Measurements from ENCODE around the gene LAMP1. TPM values are rescaled to one million over a fixed set of nuclear protein-coding genes. Genes with fewer than 3 reads are reported as not detected.

The LAMP1 gene
- total RNA-seq, 3 donors from 2014 or later: 182 to 207 (median 205) TPM

GRCh38 chr13:113327391-113327765 lies 30.3 kb downstream of the LAMP1 start:
- H3K36me3 ChIP-seq (ENCODE audit: low read depth): no peaks in the 10 kb centered on the region
- intact Hi-C loops (cut with DNase I, micrococcal nuclease): no loop called here
- no peaks in the 10 kb centered on the region for H3K9me3 ChIP-seq
- no peak for ATAC-seq
- TF ChIP-seq CTCF (IDR thresholded peaks at IDR 0.05): no peak
- no peak overlapping the region for H3K4me3 ChIP-seq
- H3K4me1 ChIP-seq (ENCODE audit: low read depth): no peaks in the 10 kb centered on the region
- no peak for DNase-seq

GRCh38 chr13:113327766-113328471 lies 30.9 kb downstream of the LAMP1 start:
- no peak for TF ChIP-seq CTCF (IDR thresholded peaks at IDR 0.05)
- DNase-seq: no peak
- no peak overlapping the region for H3K4me3 ChIP-seq
- H3K9me3 ChIP-seq: no peaks in the 10 kb centered on the region
- no peaks in the 10 kb centered on the region for H3K4me1 ChIP-seq (ENCODE audit: low read depth)
- no peak for ATAC-seq
- no peaks in the 10 kb centered on the region for H3K36me3 ChIP-seq (ENCODE audit: low read depth)
- intact Hi-C loops (cut with DNase I, micrococcal nuclease): no loop called here

- Histone ChIP-seq H3K9me3 (no peaks in the 10 kb centered on the region), H3K4me1 (ENCODE audit: low read depth) (no peaks in the 10 kb centered on the region), H3K36me3 (ENCODE audit: low read depth) (no peaks in the 10 kb centered on the region), H3K4me3 (no peak overlapping the region)
- no peak for TF ChIP-seq CTCF (IDR thresholded peaks at IDR 0.05)
- no peak for ATAC-seq
- intact Hi-C loops (cut with DNase I, micrococcal nuclease): no loop called here
- no peak for DNase-seq
Measured at GRCh38 chr13:113328851-113329250, 31.8 kb downstream of the LAMP1 start.

- Histone ChIP-seq H3K36me3 (ENCODE audit: low read depth) (no peaks in the 10 kb centered on the region), H3K4me1 (ENCODE audit: low read depth) (no peaks in the 10 kb centered on the region), H3K9me3 (no peaks in the 10 kb centered on the region), H3K4me3 (no peak overlapping the region)
- DNase-seq: no peak
- TF ChIP-seq CTCF (IDR thresholded peaks at IDR 0.05): no peak
- intact Hi-C loops (cut with DNase I, micrococcal nuclease): no loop called here
- ATAC-seq: no peak
Measured at GRCh38 chr13:113329656-113330312, 32.7 kb downstream of the LAMP1 start.

- Histone ChIP-seq H3K4me3 (no peak overlapping the region), H3K9me3 (no peaks in the 10 kb centered on the region), H3K36me3 (ENCODE audit: low read depth) (no peaks in the 10 kb centered on the region), H3K4me1 (ENCODE audit: low read depth) (no peaks in the 10 kb centered on the region)
- no peak for ATAC-seq
- TF ChIP-seq CTCF (IDR thresholded peaks at IDR 0.05): no peak
- intact Hi-C loops (cut with DNase I, micrococcal nuclease): no loop called here
- no peak for DNase-seq
Measured at GRCh38 chr13:113332615-113333014, 35.6 kb downstream of the LAMP1 start.

Measured in mucosa of descending colon (tissue), 3 donors.